Right atrium auricular region (tissue), 2 donors: ENCODE data around the gene TUT4. TPM values are rescaled to one million over a fixed set of nuclear protein-coding genes. Genes with fewer than 3 reads are reported as not detected.

ENCODE experiments used
- DNase-seq: peaks from one replicate; pipeline ENCODE4 v3.0.0-alpha.2; 2019; ENCODE audit warnings: low spot score
- H3K27ac ChIP-seq, 2 donors: fragments of 200-600 bp; sonication (generic); 1 replicate in 1 of 2; 2 replicates in 1 of 2; pipeline ENCODE4 v1.5.1; 2016 to 2019
- H3K27me3 ChIP-seq, 2 donors: fragments of 200-600 bp; sonication (generic); one replicate each; pipeline versions ENCODE4 v1.5.1 to v1.6.0; 2017 to 2019
- H3K36me3 ChIP-seq: fragments of 200-600 bp; sonication (generic); one replicate; pipeline ENCODE4 v1.5.1; 2016
- H3K4me1 ChIP-seq, 2 donors: fragments of 200-600 bp; sonication (generic); one replicate each; pipeline versions ENCODE4 v1.5.1 to v1.6.0; 2017 to 2019
- H3K4me3 ChIP-seq, 2 donors: fragments of 200-600 bp; sonication (generic); 1 replicate in 1 of 2; 2 replicates in 1 of 2; pipeline ENCODE4 v1.5.1; 2017 to 2019; ENCODE audit warnings: mild to moderate bottlenecking in 1 of 2, moderate library complexity in 1 of 2
- H3K9me3 ChIP-seq, 2 donors: fragments of 200-600 bp; sonication (generic); one replicate each; pipeline ENCODE4 v1.5.1; 2019
- total RNA-seq, 2 donors: library from RNA; depleted of rRNA; stranded (reverse); fragments of >200 nt; gene quantifications; one replicate each; pipeline ENCODE4 v1.1.0, GENCODE V29; 2016
- TF ChIP-seq, protein P1 (sequence below), 2 donors: fragments of 200-600 bp; sonication (generic); IDR thresholded peaks; one replicate each; pipeline ENCODE4 v1.5.1; 2019; ENCODE audit warnings: antibody characterized with exemption in 2 of 2

The TUT4 gene
- total RNA-seq, 2 donors from 2014 or later = 27.4 to 33.3 TPM

- Histone ChIP-seq H3K9me3 (no peaks in the 10 kb centered on the region), H3K4me1 (peaks cover 0 to 24% of the 10 kb centered on the region in 2 donors)
These were observed 148.5 kb downstream of the TUT4 start, which contains the start of the genes ORC1 and PRPF38A for GRCh38 chr1:52404116-52404974. TSS of gene ORC1 (minus strand) at chr1:52404423. CDS start at chr1:52402223, 2,200 bp downstream. TSS of gene PRPF38A (plus strand) at chr1:52404602. CDS start at chr1:52404750, 148 bp downstream.

DNA sequence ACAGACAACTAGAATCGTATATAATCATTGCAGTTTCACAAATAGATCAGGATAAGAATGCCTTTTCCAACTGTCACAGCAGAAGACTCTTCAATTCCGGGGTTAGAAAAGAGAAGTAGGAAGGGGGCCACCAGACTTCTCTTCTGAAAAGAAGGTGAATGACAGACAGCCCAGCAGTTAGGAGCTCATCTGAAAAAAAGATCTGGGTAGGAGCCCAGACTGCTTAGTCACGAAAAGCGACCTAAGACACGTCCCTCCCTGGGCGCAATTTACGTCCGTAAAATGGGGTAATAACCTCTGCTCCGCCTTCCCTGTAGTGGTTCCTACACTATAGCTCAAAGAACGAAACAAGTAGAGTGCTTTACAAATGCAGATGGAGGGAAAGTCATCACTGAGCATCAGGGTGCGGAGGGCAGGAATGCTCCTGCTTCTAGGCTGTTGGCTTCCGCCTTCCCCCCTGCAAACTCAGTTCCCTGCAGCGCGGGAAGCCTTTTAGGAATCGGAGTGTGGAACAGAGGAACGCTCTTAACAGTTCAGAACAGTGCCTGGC lies 149.3 kb downstream of the TUT4 start:
- H3K4me3 ChIP-seq = peak overlapping the region; percentile 73 to 83
- H3K4me1 ChIP-seq = peaks cover 0 to 24% of the 10 kb centered on the region in 2 donors
- no peaks in the 10 kb centered on the region for H3K27me3 ChIP-seq
- peak overlapping the region; percentile 86 to 87 for H3K27ac ChIP-seq
- H3K9me3 ChIP-seq = no peaks in the 10 kb centered on the region
- DNase-seq = no peak
- TF ChIP-seq, protein P1, sequence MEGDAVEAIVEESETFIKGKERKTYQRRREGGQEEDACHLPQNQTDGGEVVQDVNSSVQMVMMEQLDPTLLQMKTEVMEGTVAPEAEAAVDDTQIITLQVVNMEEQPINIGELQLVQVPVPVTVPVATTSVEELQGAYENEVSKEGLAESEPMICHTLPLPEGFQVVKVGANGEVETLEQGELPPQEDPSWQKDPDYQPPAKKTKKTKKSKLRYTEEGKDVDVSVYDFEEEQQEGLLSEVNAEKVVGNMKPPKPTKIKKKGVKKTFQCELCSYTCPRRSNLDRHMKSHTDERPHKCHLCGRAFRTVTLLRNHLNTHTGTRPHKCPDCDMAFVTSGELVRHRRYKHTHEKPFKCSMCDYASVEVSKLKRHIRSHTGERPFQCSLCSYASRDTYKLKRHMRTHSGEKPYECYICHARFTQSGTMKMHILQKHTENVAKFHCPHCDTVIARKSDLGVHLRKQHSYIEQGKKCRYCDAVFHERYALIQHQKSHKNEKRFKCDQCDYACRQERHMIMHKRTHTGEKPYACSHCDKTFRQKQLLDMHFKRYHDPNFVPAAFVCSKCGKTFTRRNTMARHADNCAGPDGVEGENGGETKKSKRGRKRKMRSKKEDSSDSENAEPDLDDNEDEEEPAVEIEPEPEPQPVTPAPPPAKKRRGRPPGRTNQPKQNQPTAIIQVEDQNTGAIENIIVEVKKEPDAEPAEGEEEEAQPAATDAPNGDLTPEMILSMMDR (IDR thresholded peaks at IDR 0.05) = no peak
- peaks cover 22% of the 10 kb centered on the region for H3K36me3 ChIP-seq

More at GRCh38 chr1:52404116-52404974, 148.5 kb downstream of the TUT4 start, which contains the start of the genes ORC1 and PRPF38A:
- DNase-seq = peak; percentile 99
- TF ChIP-seq, protein P1 (IDR thresholded peaks at IDR 0.05) = peak in 1 of 2 donors; percentile 61
- H3K4me3 ChIP-seq = peak within 1 kb of the TSS; percentile 73 to 83
- no peaks in the 10 kb centered on the region for H3K27me3 ChIP-seq
- H3K36me3 ChIP-seq = peaks cover 29% of the 10 kb centered on the region
- H3K27ac ChIP-seq = peak within 1 kb of the TSS; percentile 86 to 87

DNA sequence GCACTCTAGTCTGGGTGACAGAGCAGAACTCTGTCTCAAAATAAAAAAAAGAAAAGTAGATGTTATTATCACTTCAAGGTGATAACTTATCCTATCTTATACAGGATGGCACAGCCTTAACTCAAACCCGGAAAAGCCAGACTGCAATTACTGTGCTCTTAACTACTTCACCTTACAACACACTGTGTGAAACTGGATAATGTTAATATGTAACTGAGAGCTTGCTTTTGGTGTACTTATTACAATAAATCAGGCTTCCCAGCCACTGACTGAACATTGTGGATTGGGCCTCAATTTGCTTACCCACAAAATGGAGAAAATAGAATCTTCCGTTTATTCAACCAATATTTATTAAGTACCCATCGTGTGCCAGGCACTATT lies 150.0 kb downstream of the TUT4 start:
- Histone ChIP-seq H3K4me3 (no peak overlapping the region), H3K27ac (no peak overlapping the region), H3K4me1 (peaks cover 0 to 24% of the 10 kb centered on the region in 2 donors), H3K9me3 (no peaks in the 10 kb centered on the region), H3K36me3 (peaks cover 14% of the 10 kb centered on the region), H3K27me3 (no peaks in the 10 kb centered on the region)
- TF ChIP-seq, protein P1 (IDR thresholded peaks at IDR 0.05) = no peak
- DNase-seq = no peak

GRCh38 chr1:52400131-52400530 lies 152.8 kb downstream of the TUT4 start:
- Histone ChIP-seq H3K27ac (no peak overlapping the region), H3K9me3 (no peaks in the 10 kb centered on the region), H3K4me1 (peaks cover 0 to 9% of the 10 kb centered on the region in 2 donors), H3K4me3 (no peak overlapping the region), H3K36me3 (no peaks in the 10 kb centered on the region), H3K27me3 (no peaks in the 10 kb centered on the region)
- TF ChIP-seq, protein P1 (IDR thresholded peaks at IDR 0.05) = no peak
- no peak for DNase-seq

DNA sequence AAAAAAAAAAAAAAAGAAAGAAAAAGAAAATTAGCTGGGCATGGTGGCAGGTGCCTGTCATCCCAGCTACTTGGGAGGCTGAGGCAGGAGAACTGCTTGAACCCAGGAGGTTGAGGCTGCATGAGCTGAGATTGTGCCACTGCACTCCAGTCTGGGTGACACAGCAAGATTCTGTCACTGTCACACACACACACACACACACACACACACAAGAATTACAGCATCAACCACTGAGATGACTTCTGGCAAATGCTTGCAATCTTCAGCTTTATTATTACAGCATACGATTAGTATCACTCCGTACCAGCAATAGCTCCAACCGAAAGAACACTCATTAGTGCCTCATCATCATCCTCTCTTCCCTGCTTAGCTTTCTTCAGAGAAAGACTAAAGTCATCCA lies 153.3 kb downstream of the TUT4 start:
- H3K9me3 ChIP-seq = no peaks in the 10 kb centered on the region
- TF ChIP-seq, protein P1 (IDR thresholded peaks at IDR 0.05) = no peak
- H3K27ac ChIP-seq = no peak overlapping the region
- H3K36me3 ChIP-seq = no peaks in the 10 kb centered on the region
- DNase-seq = no peak
- H3K4me3 ChIP-seq = no peak overlapping the region
- no peaks in the 10 kb centered on the region for H3K27me3 ChIP-seq
- H3K4me1 ChIP-seq = peaks cover 0 to 7% of the 10 kb centered on the region in 2 donors
